ENCODE measurements around the gene LANCL1. TPM values are rescaled to one million over a fixed set of nuclear protein-coding genes. Genes with fewer than 3 reads are reported as not detected.
"Not testable (repeated sequence)": the region's sequence is repeated elsewhere in the genome, so short reads cannot be mapped to it uniquely, and the experiment has no call there.

The LANCL1 gene
- total RNA-seq, 1 donor from 2014 or later, result 15.6 TPM

DNA sequence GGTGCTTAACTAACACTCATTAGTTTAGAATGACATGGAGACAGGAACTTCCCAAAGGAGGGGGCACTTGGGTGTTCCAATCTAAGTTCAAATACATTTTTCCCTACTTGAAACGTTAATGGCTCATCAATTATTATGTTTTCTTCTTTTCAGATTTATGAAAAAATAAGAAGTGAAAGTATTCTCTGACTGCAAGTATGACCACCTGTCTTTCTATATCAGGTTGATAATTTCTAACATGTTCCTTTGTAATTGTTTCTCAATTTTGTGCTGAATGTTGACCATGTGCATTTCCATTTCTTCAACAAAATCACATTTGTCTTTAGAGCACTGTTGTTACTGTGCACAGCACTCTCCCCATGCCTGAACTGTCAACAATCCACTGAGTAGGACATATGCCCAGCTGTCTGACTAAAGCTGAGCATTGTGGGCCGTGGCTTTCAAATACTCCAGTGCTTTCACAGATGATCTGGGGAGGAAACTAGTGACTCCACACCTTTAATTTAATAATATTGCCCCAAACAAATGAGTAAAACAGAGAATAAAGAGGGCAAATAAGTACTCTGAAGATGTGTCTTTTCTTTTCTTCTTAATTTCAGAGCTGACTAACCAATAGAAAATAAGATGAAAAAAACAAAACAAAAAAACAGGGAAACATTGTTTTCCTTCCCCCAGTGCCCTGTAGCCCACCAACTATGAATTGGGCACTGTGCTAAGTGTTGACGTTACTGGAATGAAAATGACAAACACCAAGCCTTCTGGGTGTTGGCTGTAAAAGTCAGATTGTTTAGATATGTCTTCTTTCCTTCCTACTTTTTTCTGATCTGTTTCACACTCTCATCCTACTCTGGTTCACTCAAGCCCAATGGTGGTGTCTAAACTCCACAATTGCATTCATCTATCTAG is 16.0 kb downstream of the LANCL1 start:
- ATAC-seq (no peak), DNase-seq (ENCODE audit: low spot score) (no peak)

DNA sequence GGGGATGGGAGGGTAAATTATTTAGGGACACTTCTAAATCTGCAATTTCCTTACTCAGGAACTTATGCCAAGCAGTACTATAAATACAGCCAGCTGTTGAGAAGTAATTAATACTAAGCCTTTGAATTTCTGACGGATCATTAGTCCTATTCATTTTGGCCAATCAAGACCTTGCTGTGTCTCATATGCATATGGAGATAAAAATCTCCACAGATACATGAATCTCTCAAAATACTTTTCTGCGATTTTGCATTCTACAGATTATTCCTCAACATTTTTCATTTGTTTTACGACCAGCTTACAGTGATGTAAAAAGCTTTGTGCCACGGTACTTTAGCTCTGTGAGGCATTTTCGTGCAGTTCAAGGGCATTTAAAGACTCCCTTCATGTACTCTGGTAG is 16.7 kb downstream of the LANCL1 start:
- ATAC-seq (no peak), DNase-seq (ENCODE audit: low spot score) (no peak)

DNA sequence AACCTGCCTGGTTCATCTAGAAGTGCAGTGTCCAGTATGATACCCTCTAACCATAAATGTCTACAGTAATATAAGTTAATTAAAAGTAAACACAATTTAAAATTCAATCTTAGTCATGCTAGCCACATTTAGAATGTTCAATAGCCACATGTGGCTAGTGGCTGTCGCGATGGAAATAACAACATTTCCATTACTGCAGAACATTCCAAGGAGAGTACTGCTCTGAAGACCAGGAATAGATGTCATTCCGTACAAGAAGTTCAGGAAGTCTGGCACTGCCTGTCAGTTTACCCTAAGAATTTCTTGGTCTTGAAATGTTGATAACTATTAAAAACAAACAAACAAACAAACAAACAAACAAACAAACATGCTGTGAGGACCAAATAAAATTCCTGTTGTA is 17.2 kb downstream of the LANCL1 start:
- DNase-seq (ENCODE audit: low spot score), result no peak
- no peak for ATAC-seq

DNA sequence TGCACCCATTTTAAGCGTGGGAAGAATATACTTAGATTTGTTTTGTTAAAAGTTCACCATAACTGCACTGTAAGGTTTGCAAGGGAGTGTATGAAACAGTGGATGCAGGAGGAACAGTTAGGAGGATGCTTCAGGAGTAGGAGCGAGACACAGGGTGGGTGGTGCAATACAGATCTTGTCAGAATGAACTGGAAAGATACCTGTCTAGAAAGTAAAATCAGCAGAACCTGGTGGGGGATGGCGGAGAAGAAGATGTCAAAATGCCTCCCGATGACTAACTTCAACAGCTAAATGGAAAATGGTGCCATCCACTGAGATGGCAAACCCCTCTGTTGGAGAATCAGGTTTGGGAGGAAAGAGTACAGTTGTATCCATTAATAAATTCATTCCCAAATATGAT is 18.2 kb downstream of the LANCL1 start:
- DNase-seq (ENCODE audit: low spot score) (no peak), ATAC-seq (no peak)

DNA sequence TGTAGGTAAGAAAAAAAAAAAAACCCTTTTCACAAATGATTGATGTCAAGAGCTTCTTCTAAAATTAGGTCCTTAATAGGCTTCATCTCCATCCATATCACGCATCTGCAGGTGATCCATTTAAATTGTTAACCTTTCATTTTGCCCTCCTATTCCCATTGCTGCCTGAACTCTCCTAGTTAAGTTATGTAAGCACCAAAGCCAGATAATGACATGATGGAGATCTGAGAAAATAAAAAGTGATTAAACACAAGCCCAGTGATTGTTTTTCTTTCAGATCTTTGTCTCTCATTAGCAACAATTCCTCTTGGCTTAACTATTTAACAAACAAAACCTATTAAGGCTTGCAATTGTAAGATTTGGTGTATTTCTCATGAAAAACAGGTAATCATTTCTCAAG is 20.0 kb downstream of the LANCL1 start:
- DNase-seq (ENCODE audit: low spot score) (no peak), ATAC-seq (no peak)

DNA sequence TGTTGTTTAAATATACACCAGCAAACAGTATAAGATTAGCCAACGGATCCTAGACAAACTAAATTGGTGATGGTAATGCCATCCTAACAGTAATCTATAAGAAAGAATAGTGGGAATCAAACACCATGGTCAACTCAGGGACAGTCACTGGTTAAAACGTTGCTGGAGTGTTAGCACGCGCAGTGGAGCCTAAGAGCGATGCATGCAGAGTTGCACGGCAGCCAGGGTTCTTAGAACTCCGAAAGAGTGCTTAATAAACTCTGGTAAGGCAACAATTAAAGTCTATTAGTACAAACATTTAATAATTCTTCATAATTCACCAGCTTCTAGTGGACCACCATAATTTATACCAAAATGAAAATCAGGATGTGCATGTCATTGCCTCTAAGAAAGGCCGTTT is 22.2 kb downstream of the LANCL1 start:
- ATAC-seq, result no peak
- DNase-seq (ENCODE audit: low spot score), result no peak

DNA sequence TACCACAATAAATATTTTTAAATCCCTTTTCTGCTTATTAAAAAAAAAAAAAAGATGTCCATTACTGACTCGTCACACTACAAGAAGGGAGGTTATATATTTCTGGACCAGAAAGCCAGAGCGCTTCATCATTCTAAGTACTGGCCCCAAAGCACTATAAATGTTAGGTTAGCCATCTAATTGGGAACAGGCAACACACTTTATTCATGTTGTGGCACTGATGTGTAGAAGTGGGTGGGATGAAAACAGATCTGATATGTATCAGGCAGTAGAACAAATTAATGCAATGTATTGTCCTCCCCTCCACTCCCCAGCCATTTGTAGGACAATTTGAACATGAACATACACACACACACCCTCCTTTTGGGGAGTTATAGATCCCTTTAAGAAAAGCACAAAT is 24.4 kb downstream of the LANCL1 start:
- DNase-seq (ENCODE audit: low spot score) (no peak), ATAC-seq (no peak)

DNA sequence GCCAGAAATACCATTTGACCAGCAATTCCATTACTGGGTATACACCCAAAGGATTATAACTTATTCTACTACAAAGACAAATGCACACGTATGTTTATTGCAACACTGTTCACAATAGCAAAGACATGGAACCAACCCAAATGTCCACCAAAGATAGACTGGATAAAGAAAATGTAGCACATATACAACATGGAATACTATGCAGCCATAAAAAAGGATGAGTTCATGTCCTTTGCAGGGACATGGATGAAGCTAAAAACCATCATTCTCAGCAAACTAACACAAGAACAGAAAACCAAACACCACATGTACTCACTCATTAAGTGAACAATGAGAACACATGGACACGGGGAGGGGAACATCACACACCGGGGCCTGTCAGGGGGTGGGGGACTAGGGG is 25.6 kb downstream of the LANCL1 start:
- DNase-seq (ENCODE audit: low spot score); ATAC-seq: not testable (repeated sequence)

DNA sequence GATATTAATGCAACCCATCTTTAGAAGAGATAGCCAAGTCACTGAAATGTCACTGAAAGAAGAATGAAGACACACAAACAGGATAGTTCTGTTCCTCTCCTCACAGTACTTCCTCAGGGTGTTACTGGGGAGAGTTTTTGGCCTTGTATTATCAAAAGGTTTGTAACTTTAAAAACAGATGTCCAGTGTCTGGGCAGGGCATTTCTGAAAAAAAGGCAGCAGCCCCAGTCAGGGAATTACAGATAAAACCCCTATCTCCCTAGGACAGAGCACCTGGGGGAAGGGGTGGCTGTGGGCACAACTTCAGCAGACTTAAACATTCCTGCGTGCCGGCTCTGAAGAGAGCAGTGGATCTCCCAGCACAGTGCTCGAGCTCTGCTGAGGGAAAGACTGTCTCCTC is 30.8 kb downstream of the LANCL1 start:
- DNase-seq (ENCODE audit: low spot score) (no peak), ATAC-seq (no peak)

DNA sequence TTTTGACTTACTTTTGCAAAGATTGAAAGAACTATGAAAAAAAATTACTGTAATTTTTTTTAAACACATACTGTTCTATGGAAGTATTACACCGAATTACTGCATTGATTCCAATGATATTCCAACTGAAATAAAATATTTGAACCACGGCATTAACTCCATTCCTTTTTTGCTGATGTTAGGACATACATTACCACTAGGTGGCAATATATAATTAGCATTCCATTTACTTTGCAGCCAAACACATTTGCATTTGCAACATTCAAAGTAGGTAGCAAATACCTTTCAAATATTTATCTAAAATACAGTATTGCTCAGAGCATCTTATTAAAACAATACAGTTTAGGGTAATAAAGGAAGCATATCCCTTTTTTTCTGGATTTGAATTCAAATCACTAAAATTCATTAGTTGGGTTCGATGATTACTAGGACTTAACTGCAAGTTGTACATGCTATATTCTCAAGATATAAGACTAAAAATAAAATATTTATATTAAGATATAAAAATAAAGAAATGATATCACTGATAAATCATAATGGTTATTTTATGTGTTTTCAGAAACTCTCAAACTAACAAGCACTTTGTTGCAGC is 31.3 kb downstream of the LANCL1 start:
- ATAC-seq, result peak; percentile 64
- DNase-seq (ENCODE audit: low spot score), result no peak

DNA sequence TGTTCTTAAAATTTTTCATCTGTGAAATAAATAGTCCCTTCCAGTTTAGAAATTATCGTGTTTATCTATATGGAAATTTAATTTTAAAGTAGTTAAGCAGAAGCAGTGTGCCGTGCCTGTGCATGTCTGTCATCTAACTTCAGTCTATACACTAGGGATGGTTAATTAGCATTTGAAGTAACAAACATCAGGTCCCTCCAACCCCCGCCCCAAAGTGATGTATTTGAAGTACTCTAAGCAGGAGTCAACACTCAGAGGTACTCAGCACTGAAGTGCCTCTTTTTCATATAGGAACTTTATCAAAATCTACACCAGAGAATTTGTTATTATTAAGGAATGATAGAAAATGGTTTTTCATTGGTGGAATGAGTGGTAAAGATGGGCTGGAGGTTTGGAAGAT is 33.0 kb downstream of the LANCL1 start:
- DNase-seq (ENCODE audit: low spot score), result no peak
- no peak for ATAC-seq

DNA sequence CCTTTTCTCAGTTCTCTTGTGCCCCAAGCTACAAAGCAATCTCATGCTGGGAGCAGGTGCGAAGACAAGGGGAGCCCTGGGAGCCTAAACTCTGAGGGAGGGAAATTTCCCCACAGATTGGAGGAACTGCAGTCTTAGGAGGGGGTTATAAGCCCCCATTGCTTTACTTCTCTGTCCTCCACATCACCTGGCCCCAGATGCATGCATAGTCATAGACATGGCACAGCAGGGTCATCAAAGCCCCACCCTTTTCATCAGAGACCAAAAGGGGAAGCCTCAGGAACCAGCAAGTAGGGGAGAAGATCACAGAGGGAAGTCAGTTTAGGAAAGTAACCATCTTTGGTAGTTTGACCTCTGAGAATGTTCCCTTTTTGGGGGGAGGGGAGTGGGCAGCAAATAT is 33.7 kb downstream of the LANCL1 start:
- ATAC-seq, result peak; percentile 27
- no peak for DNase-seq (ENCODE audit: low spot score)

DNA sequence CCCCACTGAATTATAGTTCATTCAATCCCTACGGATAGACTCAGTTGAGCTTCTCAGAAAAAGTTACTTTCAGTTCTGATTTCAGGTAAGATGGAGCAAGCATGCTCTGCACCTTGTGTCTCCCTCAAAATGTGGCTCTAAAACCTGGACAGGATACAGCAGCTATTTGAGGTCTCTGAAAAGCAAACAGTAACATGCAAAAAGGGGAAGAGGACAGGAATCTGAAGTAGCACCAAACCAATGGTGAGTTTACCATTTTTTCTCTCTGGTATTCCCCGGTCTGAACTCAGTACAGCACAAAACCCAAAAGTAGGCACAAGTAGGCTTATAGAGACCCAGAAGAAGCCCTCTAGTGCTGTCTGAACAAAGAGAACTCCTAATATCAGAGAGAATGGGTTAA is 34.1 kb downstream of the LANCL1 start:
- ATAC-seq, result no peak
- no peak for DNase-seq (ENCODE audit: low spot score)

DNA sequence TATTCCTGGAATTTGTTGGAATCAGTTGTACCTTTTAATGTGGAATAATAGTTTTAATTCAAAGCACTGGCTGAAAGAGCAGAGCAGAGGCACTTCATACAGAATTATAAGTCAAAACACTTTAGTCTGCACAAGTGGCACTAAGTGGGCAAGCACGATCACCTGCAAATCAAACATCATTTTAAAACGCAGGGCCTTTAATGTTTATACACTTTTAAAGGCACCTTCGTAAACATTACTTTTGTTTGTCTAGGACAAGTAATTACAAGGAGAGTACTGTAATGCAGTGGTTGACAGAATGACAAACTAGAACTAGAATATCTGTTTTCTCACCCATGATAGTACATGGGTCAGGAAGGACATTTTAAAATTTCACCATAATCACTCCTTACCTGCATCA is 36.4 kb downstream of the LANCL1 start:
- DNase-seq (ENCODE audit: low spot score), result no peak
- ATAC-seq, result no peak

DNA sequence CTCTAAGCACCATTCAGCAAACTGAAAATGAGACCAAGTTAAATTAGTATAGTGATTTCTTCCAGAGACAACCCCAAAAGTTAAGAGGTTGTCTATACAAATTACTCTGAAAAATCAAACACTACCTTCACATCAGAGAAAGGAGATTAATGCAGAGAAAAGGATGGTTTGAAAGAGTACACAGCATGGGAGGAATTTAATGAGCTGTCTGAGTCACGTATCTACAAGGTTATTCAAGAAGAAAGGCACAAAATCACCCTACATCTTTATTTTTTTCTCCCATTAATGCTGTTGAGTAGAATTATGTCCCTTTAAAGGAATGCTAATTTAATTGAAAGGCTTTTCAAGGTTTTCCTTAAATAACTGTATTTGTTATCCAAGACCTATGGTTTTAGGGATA is 41.1 kb downstream of the LANCL1 start:
- DNase-seq (ENCODE audit: low spot score) (no peak), ATAC-seq (no peak)

DNA sequence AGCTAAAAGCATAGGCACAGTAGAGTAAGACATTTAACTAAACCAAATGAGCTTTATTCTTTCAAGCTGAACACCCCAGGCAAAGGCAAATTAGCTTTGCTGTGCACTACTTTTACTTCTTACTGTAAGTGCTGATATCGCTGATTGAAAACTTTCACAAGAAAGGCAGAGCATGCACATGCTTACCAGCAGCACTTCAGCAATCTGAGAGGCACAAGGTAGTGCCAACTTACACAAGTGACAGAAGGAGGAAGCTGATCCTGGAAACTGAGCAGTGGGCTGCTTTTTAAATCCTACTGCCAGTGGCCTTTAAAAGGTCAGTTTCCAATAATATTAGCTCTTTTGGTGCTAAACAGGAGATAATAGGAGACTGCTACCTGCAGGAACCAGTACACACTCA is 43.9 kb downstream of the LANCL1 start:
- DNase-seq (ENCODE audit: low spot score) (no peak), ATAC-seq (peak; percentile 11)

DNA sequence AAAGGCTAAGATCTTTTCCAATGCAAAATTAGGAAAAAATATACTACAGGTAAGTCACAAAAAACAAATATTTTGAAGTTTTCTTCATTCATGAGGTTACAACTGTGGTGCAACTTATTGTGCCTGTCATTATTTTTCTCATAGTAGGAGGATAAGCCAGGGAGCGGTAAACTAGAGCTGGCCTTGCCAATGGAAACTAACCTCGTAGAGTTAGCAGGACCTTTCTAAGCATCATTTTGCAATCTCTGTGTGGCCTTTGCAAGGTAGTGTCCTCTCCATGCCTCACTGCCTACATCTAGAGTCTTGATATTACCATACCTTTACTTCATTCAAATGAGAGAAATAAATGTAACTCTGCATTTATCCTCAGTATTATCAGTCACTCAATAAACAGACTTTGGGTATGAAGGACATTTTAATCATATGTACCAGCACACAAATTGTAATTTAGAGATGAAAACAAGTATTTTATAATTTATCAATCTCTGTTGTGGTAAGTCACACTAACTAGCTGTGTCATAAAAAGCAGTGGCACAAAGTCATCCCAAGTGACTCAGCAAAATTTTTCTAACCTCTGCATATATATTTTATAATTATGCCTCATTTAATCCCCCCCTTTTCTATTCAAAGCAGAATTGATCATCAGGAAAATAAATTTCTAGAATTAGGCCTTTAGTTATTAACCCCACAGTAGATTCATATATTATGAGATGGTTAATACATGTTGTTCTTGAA is 47.0 kb downstream of the LANCL1 start:
- DNase-seq (ENCODE audit: low spot score) (no peak), ATAC-seq (no peak)

DNA sequence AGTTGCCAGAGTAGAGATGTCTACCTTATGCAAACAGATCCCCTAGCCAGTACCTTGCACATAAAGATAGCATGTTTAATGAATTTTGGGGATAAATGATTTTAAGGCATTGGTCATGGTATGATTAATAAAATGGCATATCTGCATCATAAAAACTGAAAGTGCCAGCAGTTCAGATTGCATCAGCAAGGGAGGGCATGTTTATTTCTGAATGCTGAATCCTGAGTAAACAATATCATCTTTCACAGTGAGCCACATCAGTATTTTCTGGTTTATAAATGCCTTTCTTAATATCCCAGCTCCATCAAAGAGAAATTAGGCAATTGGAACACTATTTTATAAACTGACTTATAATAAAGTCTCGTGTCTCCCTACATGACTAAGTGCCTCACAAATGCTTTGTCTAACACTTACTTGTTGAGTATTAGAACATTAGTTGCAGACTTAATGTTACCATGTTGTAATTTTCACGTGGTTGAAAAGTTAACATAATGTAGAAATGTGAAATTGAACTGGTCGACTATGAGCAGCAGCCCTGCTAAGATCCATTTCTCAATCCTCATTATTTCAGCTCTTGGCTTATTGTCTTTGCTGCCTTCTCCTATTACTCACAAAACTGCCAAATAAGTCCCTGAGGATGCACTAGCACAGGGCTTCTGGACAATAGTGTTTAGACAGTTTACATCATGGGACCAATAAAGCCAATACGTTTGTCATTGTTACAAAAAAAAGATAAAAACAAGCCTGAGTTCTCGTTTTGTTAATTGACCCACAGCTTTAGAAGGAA is 48.0 kb downstream of the LANCL1 start:
- no peak for DNase-seq (ENCODE audit: low spot score)
- no peak for ATAC-seq

DNA sequence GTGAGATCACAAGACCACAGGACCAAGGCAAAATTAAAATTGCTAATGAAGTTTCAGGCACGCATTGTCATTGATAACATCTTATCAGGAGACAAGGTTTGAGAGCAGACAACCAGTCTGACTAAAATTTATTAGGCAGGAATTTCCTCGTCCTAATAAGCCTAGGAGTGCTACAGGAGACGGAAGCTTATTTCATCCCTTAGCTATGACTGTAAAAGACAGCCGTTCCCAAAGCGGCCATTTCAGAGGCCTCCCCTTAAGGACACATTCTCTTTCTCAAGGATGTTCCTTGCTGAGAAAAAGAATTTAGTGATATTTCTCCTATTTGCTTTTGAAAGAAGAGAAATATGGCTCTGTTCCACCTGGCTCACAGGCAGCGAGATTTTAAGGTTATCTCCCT is 49.2 kb downstream of the LANCL1 start:
- DNase-seq (ENCODE audit: low spot score); ATAC-seq: not testable (repeated sequence)

DNA sequence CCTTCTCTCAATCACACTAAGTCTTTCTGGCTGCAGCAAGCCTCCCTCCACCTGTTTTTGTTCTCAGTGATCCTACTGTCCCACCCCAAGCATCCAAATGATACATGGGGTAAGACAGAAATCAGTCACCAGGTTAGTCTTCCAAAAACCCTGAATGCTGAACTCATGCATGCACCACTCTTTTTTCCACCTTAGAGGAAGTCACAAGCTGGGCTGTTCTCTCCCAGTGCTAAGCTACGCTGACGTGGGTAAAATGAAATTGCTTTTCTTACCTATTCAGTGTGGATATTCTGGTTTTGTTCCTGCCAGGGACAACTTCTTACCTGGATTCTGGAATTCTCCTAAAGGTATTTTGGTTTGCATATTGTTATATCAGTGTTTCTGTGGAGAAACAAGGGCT is 54.2 kb downstream of the LANCL1 start:
- ATAC-seq, result no peak
- no peak for DNase-seq (ENCODE audit: low spot score)

DNA sequence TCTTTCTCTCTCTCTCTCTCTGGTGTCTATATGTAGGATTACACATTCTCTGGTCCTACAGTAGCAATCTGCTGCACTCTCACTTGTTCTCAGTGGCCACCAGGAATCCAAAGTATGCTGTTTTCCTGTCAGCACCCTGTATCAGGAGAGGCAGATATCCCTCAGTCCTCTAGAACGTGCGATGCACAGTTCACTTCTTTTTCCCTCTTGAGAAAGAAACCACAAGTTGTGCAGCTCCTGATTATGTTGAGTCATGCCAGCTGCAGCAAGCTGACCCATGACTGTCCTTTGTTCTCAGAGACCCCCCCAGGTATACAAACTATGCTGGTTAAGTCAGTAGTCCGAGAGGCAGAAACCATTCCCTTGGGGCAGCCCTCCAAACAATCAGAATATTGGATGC is 54.6 kb downstream of the LANCL1 start:
- ATAC-seq, result no peak
- DNase-seq (ENCODE audit: low spot score), result no peak

All from left lobe of liver (tissue), 2 donors.